HG03354 (cell line): Measurements from ENCODE around the gene ABCC12.
"Not testable (repeated sequence)": the region's sequence is repeated elsewhere in the genome, so short reads cannot be mapped to it uniquely, and the experiment has no call there.

Experiments used
- ATAC-seq: cut with Tn5 transposase; IDR thresholded peaks from one replicate; pipeline ENCODE4 v1.9.1; 2021; ENCODE audit warnings: mild to moderate bottlenecking; ENCODE audit not compliant: unreplicated experiment, poor library complexity, severe bottlenecking

ABCC12 gene

GRCh38 chr16:48168075-48168474, 12.3 kb upstream of the ABCC12 start:
- ATAC-seq = no peak

- ATAC-seq = not testable (repeated sequence)
These were observed 10.8 kb upstream of the ABCC12 start for GRCh38 chr16:48166617-48167016.

GRCh38 chr16:48165961-48166578, 10.3 kb upstream of the ABCC12 start:
- no peak for ATAC-seq

GRCh38 chr16:48164907-48165715, 9.3 kb upstream of the ABCC12 start:
- peak; percentile 92 for ATAC-seq

- ATAC-seq = no peak
These were observed 7.1 kb upstream of the ABCC12 start for GRCh38 chr16:48162839-48163410.

- no peak for ATAC-seq
These were observed 6.1 kb upstream of the ABCC12 start for GRCh38 chr16:48161906-48162305.

- no peak for ATAC-seq
These were observed 4.8 kb upstream of the ABCC12 start for GRCh38 chr16:48160575-48160974.

GRCh38 chr16:48158296-48158695, 2.5 kb upstream of the ABCC12 start:
- ATAC-seq = peak; percentile 72

GRCh38 chr16:48157794-48158193, 2.0 kb upstream of the ABCC12 start:
- ATAC-seq = peak; percentile 18

- no peak for ATAC-seq
These were observed 1.5 kb upstream of the ABCC12 start for GRCh38 chr16:48157302-48157701.

GRCh38 chr16:48156790-48157209, 1.0 kb upstream of the ABCC12 start:
- peak; percentile 64 for ATAC-seq

- no peak for ATAC-seq
These were observed 2.0 kb downstream of the ABCC12 start for GRCh38 chr16:48153774-48154173.

GRCh38 chr16:48152226-48152625, 3.6 kb downstream of the ABCC12 start:
- ATAC-seq = no peak

GRCh38 chr16:48150707-48151106, 5.1 kb downstream of the ABCC12 start:
- no peak for ATAC-seq

- no peak for ATAC-seq
These were observed 9.1 kb downstream of the ABCC12 start for GRCh38 chr16:48146710-48147109.

GRCh38 chr16:48146131-48146530, 9.7 kb downstream of the ABCC12 start:
- no peak for ATAC-seq

- ATAC-seq = no peak
These were observed 11.9 kb downstream of the ABCC12 start for GRCh38 chr16:48143812-48144368.

GRCh38 chr16:48140821-48141220, 15.0 kb downstream of the ABCC12 start:
- ATAC-seq = no peak

GRCh38 chr16:48139517-48139916, 16.3 kb downstream of the ABCC12 start:
- no peak for ATAC-seq

GRCh38 chr16:48138543-48138942, 17.2 kb downstream of the ABCC12 start:
- ATAC-seq = no peak

GRCh38 chr16:48137822-48138221, 18.0 kb downstream of the ABCC12 start:
- ATAC-seq = no peak
